Measurements from ENCODE around the gene ZHX3.

ZHX3 gene

GRCh38 chr20:41317546-41318270, at the start of gene ZHX3:
TSS of gene ZHX3 (minus strand) at chr20:41317731. CDS start at chr20:41204916, 112,815 bp downstream.
- DNase-seq: peak; percentile 98

GRCh38 chr20:41367393-41367695, 49.8 kb upstream of the ZHX3 start:
- DNase-seq: no peak

- no peak for DNase-seq
These were observed 49.2 kb upstream of the ZHX3 start, which contains the start of gene EMILIN3 for GRCh38 chr20:41366546-41367392. TSS of gene EMILIN3 (minus strand) at chr20:41366818. CDS start at chr20:41366634, 184 bp downstream.

GRCh38 chr20:41365777-41366545, 48.4 kb upstream of the ZHX3 start:
- DNase-seq: no peak

GRCh38 chr20:41364967-41365765, 47.6 kb upstream of the ZHX3 start:
- no peak for DNase-seq

- no peak for DNase-seq
These were observed 46.8 kb upstream of the ZHX3 start for GRCh38 chr20:41364236-41364855.

- no peak for DNase-seq
These were observed 46.1 kb upstream of the ZHX3 start for GRCh38 chr20:41363601-41364000.

- no peak for DNase-seq
These were observed 45.2 kb upstream of the ZHX3 start for GRCh38 chr20:41362748-41363140.

- DNase-seq: no peak
These were observed 44.5 kb upstream of the ZHX3 start for GRCh38 chr20:41361757-41362747.

- DNase-seq: no peak
These were observed 43.6 kb upstream of the ZHX3 start for GRCh38 chr20:41360831-41361756.

- DNase-seq: no peak
These were observed 42.0 kb upstream of the ZHX3 start for GRCh38 chr20:41359541-41360011.

GRCh38 chr20:41358717-41359116, 41.2 kb upstream of the ZHX3 start:
- DNase-seq: no peak

- DNase-seq: no peak
These were observed 40.7 kb upstream of the ZHX3 start for GRCh38 chr20:41358230-41358629.

GRCh38 chr20:41357424-41358163, 40.1 kb upstream of the ZHX3 start:
- DNase-seq: no peak

- DNase-seq: no peak
These were observed 39.4 kb upstream of the ZHX3 start for GRCh38 chr20:41356951-41357350.

GRCh38 chr20:41355598-41356203, 38.2 kb upstream of the ZHX3 start:
- no peak for DNase-seq

GRCh38 chr20:41355192-41355591, 37.7 kb upstream of the ZHX3 start:
- DNase-seq: no peak

- DNase-seq: no peak
These were observed 36.0 kb upstream of the ZHX3 start for GRCh38 chr20:41353530-41353929.
